Lower leg skin (tissue), 3 donors: ENCODE data around the gene LMTK2.

Source experiments
- CTCF ChIP-seq, 3 donors: fragments of 450-650 bp; IDR thresholded peaks; one replicate each; pipeline ENCODE4 v1.5.1; 2016; ENCODE audit warnings: antibody characterized with exemption in 3 of 3, mild to moderate bottlenecking in 3 of 3, moderate library complexity in 2 of 3
- POLR2A ChIP-seq, 2 donors: fragments of 450-650 bp; IDR thresholded peaks; one replicate each; pipeline ENCODE4 v1.6.1; 2016 to 2017; ENCODE audit warnings: antibody characterized with exemption in 2 of 2, mild to moderate bottlenecking in 1 of 2, moderate library complexity in 1 of 2

- TF ChIP-seq CTCF (IDR thresholded peaks at IDR 0.05) (no peak), POLR2A (IDR thresholded peaks at IDR 0.05) (no peak)
Measured at GRCh38 chr7:98142658-98143057, 36.0 kb downstream of the LMTK2 start.
